ENCODE measurements around the gene MAB21L4.

DNA sequence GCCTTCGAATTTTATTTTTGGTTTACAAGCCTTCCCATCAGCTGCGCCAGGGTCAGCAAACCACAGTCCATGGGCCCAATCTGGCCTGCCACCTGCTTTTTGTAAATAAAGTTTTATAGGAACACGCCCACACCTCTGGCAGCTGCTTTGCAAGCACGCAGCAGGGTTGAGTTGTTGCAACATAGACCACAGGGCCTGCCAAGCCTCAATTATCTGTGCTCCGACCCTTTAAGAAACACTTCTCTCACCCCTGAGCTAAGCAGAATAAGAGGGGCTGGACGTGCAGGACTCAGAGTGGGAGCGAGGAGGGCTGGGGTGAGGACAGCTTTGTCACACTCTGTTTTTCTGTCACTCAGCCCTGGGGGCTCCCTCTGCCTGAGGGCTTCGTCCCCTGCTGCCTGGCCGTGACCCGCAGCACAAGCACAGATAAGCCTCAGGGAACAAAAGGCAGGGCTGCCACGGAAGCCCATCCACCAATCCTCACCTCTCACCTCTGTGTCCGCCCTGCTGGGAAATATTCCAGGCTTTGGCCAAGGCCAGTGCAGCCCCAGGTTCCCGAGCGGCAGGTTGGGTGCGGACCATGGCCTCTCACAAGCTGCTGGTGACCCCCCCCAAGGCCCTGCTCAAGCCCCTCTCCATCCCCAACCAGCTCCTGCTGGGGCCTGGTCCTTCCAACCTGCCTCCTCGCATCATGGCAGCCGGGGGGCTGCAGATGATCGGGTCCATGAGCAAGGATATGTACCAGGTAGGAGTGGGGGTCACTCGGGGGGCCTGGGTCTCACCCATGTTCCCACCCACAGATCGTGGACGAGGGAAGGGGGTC is 27.5 kb downstream of the MAB21L4 start, which contains the start of gene AGXT:
- TF ChIP-seq EP300 (IDR thresholded peaks at IDR 0.05) (no peak), POLR2A (IDR thresholded peaks at IDR 0.05; ENCODE audit: low read depth) (no peak), POLR2AphosphoS5 (IDR thresholded peaks at IDR 0.05) (no peak)
- TF ChIP-seq, protein P1, sequence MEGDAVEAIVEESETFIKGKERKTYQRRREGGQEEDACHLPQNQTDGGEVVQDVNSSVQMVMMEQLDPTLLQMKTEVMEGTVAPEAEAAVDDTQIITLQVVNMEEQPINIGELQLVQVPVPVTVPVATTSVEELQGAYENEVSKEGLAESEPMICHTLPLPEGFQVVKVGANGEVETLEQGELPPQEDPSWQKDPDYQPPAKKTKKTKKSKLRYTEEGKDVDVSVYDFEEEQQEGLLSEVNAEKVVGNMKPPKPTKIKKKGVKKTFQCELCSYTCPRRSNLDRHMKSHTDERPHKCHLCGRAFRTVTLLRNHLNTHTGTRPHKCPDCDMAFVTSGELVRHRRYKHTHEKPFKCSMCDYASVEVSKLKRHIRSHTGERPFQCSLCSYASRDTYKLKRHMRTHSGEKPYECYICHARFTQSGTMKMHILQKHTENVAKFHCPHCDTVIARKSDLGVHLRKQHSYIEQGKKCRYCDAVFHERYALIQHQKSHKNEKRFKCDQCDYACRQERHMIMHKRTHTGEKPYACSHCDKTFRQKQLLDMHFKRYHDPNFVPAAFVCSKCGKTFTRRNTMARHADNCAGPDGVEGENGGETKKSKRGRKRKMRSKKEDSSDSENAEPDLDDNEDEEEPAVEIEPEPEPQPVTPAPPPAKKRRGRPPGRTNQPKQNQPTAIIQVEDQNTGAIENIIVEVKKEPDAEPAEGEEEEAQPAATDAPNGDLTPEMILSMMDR (IDR thresholded peaks at IDR 0.05) = no peak

Data from esophagus muscularis mucosa (tissue), 4 donors.